Measurements from ENCODE around the gene IRGM.
"Not testable (repeated sequence)": the region's sequence is repeated elsewhere in the genome, so short reads cannot be mapped to it uniquely, and the experiment has no call there.

The IRGM gene, protein sequence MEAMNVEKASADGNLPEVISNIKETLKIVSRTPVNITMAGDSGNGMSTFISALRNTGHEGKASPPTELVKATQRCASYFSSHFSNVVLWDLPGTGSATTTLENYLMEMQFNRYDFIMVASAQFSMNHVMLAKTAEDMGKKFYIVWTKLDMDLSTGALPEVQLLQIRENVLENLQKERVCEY

DNA sequence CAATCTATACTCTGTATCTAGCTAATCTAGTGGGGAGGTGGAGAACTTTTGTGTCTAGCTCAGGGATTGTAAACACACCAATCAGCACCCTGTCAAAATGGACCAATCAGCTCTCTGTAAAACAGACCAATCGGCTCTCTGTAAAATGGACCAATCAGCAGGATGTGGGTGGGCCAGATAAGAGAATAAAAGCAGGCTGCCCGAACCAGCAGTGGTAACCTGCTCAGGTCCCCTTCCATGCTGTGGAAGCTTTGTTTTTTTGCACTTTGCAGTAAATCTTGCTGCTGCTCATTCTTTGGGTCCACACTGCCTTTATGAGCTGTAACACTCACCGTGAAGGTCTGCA, at the start of gene IRGM:
IRGM (plus strand) TSS at position 214 of the 346 bp plus-strand sequence. CDS start 1,603 bp downstream, outside the sequence.
- not testable (repeated sequence) for DNase-seq (ENCODE audit: low spot score)

DNA sequence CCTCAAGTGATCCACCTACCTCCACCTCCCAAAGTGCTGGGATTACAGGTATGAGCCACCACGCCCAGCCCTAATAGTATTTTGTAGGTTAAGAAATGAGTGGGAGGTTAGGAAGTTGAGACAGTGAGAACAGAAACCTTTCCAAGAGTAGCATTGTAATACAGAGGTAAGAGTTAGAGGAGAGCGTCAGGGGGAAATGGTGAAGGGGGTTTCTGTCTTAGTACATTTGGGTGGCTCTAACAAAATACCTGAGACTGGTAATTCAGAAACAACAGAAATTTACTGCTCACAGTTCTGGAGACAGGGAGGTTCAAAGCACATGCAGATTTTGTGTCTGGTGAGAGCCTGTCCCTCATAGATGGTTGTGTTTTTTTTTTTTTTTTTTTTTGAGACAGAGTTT, 48.9 kb upstream of the IRGM start:
- no peak for DNase-seq (ENCODE audit: low spot score)

DNA sequence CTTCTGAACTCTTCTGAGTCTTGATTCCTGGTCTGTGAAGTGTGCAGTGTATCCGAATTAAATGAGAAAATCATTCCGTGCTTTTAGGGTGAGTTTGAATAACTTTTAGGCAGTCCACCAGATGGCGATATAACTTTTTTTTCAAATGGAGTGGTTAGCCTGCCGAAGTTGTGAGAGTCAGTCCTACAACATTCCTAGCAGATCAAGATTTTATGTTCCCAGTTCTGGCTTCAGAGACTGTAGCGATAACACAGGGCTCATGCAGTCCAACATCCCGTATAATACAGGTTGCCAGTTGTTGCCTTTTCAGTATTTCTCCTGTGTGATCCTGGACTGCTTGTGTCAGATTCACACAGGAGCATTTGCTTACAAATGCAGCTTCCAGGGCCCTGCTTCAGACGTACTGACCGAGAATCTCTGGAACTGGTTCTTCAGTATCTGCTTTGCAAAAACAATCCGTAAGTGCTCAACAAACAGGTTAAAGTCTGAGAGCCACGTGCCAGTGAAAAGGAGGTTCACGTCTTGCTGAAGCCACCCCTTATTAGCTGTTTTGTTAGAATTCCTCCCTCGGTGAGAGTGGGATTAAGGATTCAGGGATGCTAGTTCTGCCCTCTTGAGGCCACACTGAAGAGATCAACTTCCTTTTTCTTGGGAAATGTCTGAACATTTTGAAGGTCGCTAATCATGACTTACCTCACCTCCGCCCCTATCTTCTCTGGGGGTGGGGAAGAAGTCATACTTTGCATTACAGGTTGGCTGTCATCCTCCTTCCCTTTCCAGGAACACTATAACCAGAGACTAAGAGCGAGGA, 45.0 kb upstream of the IRGM start:
- DNase-seq (ENCODE audit: low spot score) = peak; percentile 69

DNA sequence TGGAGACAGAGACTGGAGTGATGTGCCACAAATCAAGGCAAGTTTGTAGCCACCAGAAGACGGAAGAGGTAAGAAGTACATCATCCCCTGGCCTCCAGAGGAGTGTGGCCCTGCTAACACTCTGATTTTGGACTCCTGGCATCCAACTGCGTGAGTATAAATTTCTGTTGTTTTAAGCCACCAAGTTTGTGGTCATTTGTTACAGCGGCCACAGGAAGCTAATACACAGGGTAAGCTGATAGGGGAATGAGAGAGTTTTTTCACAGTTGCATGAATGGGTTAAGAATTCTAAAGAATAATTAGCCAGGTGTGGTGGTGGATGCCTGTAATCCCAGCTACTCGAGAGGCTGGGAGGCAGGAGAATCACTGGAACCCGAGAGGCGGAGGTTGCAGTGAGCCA, 41.9 kb upstream of the IRGM start:
- no peak for DNase-seq (ENCODE audit: low spot score)

DNA sequence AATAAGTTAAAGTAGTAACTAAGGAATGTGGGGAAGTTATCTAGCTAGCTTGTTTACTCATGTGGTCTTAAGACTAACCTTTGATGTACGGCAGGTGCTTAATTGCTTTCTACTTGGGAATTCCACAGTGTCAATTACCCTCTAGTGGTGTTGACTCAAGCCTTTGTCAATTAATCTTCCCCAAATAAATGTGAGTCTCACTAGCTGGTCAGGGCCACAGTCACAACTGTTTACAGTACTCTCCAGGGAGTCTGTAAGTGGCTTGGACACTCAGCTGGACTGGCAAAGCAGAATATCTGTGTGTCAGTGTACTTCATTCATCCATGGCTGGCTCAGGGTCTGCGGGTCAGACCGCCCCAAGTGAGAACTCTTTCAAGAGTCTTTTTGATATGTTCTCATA, 37.0 kb upstream of the IRGM start:
- no peak for DNase-seq (ENCODE audit: low spot score)

DNA sequence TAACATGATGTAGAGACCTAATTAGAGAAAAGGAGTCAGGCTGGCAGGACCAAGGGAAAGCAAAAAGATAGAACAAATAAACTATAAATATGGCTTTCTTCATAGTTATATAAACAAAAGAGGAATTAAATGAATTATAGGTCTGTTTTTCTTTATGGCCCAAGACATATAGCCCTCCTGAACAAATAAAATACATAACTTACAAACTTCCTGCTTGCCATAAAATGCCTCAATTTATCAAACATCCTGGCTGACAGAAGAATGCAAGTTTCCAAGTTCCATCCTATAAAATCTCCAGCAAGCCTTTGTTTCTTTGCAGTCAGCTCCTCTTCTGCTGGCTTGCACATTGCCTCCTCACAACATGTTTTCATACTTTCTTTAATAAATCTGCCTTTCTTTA, 31.3 kb upstream of the IRGM start:
- no peak for DNase-seq (ENCODE audit: low spot score)

DNA sequence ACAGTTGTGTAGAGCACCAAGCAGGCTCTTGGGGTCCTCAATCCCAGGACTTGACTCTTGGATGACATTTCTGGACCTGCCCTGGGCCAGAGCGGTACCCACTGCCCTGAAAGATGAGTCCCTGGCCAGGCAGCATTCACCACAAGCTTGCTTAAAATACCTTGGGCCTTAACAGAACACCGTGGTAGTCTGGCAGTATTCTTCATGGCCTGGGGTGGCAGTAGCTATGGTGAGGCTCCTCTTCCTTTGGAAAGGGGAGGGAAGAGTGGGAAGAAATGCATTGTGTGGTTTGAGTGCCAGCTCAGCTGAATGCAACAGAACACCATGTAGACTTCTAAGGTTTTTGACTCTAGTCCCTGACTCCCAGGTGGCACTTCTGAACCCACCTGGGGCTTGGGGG, 29.4 kb upstream of the IRGM start:
- DNase-seq (ENCODE audit: low spot score) = no peak

DNA sequence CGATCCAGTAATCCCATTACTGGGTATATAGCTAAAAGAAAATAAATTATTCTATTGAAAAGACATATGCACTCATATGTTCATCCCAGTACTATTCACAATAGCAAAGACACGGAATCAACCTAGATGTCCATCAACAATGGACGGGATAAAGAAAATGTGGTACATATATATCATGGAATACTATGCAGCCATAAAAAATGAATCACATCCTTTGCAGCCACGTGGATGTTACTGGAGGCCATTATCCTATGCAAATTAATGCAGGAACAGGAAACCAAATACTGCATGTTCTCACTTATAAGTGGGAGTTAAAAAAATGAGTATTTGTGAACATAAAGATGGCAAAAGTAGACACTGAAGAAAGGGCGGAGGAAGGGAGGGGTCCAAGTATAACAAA, 16.6 kb upstream of the IRGM start:
- DNase-seq (ENCODE audit: low spot score) = no peak

DNA sequence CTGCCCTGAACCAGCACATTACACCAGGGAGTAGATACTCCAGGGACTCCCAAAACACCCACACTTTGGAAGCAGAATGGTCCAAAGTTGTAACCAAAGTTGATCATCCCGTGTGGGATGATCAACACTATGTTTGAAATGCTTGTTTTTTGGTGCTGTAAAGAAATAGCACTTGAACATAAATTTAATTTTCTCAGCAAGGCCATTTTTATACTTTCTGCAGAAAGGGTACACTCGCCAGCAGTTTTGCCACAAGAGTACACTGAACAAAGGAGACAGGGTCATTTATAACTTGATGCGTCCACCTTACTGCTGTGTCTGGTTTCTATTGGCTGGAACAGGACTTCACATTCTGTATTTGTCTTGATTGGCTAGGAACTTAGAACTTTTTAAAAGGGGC, 14.5 kb upstream of the IRGM start:
- DNase-seq (ENCODE audit: low spot score) = not testable (repeated sequence)

DNA sequence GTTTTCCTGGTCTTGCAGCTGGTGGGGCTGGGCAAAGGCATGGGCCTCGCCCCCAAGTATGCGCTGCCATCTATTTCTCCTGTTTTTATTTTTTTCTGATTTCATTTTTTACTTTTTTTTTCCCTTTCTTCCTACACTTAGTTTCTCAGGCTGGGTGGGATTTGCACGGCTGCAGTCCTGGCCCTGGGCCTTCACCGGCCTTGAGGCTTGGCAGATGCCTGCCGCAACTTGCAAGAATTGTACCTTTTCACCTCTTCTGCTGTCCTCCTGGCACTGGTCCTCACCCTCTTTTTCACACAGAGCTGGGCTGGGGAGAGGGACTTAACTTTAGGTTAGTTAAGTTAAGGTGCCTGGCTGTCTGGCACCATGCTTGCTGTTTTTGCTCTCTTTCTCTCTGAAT, 10.3 kb upstream of the IRGM start:
- no peak for DNase-seq (ENCODE audit: low spot score)

DNA sequence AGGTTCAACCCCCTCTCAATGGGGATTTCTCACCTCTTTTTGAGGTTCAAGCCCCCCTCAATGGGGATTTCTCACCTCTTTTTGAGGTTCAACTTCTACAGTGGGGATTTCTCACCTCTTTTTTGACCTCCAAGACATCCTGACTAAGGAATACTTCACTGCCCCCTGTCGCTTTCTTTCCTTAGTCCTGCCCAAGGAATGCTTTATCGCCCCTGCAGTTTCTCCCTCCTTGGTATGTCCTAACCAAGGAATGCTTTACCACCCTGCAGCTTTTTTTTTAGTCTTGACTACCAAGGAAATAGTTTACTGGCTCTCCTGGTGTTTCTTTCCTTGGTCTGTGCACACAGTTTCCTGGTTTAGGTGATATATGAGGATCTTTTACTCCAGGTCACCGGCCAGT, 9.6 kb upstream of the IRGM start:
- peak; percentile 47 for DNase-seq (ENCODE audit: low spot score)

DNA sequence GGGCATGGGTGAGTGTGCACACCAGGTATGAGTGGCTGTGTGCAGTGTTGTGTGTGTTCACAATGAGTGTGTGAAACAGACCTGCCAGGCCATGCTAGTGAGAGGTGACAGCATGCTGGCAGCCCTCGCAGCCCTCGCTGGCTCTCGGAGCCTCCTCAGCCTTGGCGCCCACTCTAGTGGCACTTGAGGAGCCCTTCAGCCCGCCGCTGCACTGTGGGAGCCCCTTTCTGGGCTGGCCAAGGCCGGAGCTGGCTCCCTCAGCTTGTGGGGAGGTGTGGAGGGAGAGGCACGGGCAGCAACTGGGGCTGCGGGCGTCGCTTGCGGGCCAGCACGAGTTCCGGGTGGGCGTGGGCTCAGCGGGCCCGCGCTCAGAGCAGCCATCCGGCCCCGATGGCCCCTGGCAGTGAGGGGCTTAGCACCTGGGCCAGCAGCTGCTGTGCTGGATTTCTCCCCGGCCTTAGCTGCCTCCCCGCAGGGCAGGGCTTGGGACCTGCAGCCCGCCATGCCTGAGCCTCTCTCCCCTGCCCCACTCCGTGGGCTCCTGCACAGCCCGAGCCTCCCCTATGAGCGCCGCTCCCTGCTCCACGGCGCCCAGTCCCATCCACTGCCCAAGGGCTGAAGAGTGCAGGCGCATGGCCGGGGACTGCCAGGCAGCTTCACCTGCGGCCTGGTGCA, 999 bp upstream of the IRGM start:
- not testable (repeated sequence) for DNase-seq (ENCODE audit: low spot score)

DNA sequence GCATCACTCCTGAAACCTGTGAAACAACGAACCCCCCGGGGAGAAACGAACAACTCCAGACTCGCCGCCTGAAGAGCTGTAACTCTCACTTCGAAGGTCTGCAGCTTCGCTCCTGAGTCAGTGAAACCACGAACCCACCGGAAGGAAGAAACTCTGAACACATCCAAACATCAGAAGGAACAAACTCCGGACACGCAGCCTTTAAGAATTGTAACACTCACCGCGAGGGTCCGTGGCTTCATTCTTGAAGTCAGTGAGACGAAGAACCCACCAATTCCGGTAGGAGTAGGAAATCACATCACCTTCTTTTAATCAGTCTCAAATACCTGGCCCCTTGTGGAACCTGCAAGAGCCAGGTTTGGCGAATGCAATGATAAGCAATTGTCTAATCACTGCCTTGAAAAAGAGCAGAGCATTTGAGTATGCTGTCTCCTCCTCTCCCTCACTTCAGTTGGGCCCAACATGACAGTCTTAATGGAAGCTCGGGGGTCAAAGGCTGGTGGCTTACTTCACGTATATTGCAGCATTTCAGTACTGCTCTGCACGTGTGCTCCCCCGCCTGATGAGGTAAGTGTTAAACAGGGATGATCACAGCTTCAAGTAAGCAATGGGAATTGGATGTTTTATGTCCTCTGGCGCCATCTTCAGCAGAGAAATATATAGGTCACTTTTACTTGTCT, 473 bp downstream of the IRGM start:
- DNase-seq (ENCODE audit: low spot score) = peak; percentile 55

DNA sequence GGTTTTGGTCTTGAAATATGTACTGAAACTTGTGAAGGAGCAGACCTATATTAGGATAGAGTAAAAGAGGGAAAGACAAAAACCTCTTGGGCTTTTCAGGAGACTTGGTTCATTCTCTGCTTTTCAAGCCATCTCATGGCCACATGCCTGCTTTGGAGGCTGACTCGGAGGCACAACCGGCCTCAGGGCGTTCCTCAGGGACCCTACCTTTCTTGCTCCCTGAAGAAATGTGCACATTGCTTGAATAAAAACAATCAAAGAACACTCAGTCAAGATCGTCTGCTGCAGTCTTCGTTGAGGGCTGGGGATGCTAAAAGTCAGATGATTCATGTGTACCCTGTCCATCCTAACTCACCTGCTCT, 994 bp downstream of the IRGM start:
- no peak for DNase-seq (ENCODE audit: low spot score)

DNA sequence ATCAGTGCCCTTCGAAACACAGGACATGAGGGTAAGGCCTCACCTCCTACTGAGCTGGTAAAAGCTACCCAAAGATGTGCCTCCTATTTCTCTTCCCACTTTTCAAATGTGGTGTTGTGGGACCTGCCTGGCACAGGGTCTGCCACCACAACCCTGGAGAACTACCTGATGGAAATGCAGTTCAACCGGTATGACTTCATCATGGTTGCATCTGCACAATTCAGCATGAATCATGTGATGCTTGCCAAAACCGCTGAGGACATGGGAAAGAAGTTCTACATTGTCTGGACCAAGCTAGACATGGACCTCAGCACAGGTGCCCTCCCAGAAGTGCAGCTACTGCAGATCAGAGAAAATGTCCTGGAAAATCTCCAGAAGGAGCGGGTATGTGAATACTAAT, 1.9 kb downstream of the IRGM start:
- no peak for DNase-seq (ENCODE audit: low spot score)

DNA sequence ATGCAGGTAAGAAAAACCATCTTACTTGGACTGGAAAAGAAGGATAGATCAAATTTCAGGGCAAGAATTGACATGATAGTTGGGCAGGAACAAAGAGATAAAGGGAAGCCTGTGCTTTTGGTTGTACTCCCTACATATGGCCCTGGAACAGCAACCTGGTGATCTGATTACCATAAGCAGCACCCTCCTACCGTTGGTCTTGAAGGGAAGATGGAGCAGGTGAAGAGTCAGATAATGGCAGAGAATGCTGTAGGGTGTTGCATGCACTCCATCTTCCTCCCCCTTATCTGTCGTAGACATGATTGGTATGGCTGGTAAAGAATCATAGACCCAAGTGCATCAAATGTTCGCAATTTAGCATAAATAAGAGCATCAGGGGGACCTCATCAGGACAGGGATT, 4.7 kb downstream of the IRGM start:
- no peak for DNase-seq (ENCODE audit: low spot score)

DNA sequence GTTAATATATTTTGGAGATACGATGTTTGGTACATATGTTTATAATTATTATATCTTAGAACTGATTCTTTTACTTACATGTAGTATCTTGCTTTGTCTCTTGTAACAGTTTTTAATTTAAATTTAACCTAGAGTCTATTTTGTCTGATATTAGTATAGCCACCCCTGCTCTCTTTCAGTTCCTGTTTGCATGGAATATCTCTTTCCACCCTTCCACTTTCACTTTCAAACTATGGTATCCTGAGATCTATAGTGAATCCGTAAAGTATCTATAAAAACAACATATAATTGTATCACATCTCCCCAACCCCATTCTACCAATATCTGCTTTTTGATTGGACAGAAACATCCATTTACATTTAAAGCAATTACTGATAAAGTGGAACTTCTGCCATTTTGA, 7.2 kb downstream of the IRGM start:
- DNase-seq (ENCODE audit: low spot score) = no peak

DNA sequence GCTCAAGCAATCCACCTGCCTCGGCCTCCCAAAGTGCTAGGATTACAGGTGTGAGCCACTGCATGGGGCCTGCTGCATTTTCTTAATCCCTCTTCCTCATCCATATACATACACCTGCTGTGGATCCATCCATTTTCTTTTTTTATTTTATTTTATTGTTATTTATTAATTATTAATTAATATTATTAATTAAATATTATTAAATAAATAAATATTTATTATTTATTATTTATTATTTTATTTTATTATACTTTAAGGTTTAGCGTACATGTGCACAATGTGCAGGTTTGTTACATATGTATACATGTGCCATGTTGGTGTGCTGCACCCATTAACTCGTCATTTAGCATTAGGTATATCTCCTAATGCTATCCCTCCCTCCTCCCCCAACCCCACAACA, 10.4 kb downstream of the IRGM start:
- not testable (repeated sequence) for DNase-seq (ENCODE audit: low spot score)

DNA sequence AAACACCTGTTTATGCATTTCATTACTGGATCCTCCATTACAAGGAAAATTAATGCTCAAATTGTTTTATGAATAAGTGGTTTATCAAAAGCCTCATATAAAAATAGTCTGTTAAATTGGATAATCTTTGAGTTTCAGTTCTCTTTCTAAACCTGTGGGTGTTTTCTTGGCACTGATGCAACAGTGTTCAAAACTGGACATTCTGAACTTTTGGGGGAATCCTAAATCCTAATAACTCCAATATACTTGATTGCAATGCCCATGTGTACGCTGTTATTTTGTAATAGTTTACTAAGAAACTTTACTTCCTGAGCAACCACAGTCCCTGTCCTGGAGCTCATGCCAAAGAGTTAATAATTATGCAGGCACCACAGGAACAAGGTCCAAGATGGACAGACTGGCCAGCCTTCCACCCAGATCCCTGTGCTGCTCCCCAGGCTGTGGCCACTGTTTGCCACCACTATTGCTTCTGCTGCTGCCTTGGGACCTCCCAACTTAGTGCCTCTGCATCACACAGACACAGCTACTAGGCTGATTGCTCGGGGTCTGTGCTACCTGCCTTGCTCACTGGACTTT, 14.0 kb downstream of the IRGM start:
- DNase-seq (ENCODE audit: low spot score) = no peak

DNA sequence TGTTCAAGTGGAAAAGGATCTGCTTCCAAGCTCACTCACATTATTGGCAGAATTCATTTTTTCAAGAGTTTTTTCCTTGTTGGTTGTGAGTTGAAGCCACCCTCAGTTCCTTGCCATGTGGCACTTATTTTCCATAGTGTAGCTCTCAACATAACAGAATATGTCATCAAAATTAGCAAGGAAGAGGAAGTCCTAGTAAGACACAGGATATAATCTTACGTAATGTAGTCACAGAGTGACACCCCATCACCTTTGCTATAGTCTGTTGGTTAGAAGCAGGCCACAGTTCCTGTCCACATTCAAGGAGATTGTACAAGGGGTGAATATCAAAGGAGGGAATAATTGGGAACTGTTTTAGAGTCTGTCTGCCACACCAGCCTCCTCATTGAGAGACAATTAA, 15.7 kb downstream of the IRGM start:
- DNase-seq (ENCODE audit: low spot score) = no peak

DNA sequence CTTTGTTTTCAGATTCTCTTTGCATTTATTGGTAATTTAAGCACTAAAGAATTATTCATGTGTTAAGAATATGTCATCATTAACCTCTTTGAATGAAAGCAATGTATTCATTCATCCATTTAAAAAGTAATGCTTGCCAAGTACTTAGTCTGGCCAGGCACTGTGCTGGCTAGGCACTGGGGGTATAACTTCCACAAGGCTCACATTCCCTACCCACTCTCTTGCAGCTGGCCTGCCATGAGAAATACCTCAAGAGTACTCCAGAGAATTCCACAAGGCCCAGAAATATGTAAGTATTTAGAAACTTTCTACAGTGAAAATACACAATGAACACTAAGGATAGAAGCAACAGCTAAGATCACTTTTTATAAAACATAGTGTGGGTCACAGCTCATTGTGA, 33.0 kb downstream of the IRGM start:
- no peak for DNase-seq (ENCODE audit: low spot score)

All from ecto neural progenitor cell (in vitro differentiated cells).